Calu3 (cell line): ENCODE results near the gene L3MBTL3. TPM values are rescaled to one million over a fixed set of nuclear protein-coding genes. Genes with fewer than 3 reads are reported as not detected.

Experiments used
- BruUV-seq: library from RNA; stranded (reverse); fragments of 400-500 nt; replicated peaks from 2 replicates; lab custom pipeline; 2021; lab: Mats Ljungman, UMichigan
- CTCF ChIA-PET: fragments of 300-600 bp; sonication (Branson Sonifier 250); formaldehyde crosslinking; loops from one replicate; lab custom pipeline; 2022; ENCODE audit warnings: antibody characterized with exemption; lab: Charles Lee
- DNase-seq: peaks from one replicate; pipeline ENCODE4 v3.0.0; 2022
- H3K27ac Mint-ChIP-seq: one replicate; pipeline ENCODE4 v1.8.0; 2022; ENCODE audit warnings: mixed read lengths; ENCODE audit not compliant: unreplicated experiment
- H3K27me3 Mint-ChIP-seq: one replicate; pipeline ENCODE4 v1.8.0; 2022; ENCODE audit warnings: mixed read lengths; ENCODE audit not compliant: unreplicated experiment
- H3K36me3 Mint-ChIP-seq: one replicate; pipeline ENCODE4 v1.8.0; 2022; ENCODE audit warnings: mild to moderate bottlenecking, moderate library complexity, mixed read lengths; ENCODE audit not compliant: insufficient read depth, unreplicated experiment
- H3K4me1 Mint-ChIP-seq: one replicate; pipeline ENCODE4 v1.8.0; 2022; ENCODE audit warnings: mild to moderate bottlenecking, low read depth, mixed read lengths; ENCODE audit not compliant: unreplicated experiment
- H3K4me3 Mint-ChIP-seq: one replicate; pipeline ENCODE4 v1.8.0; 2022; ENCODE audit warnings: mild to moderate bottlenecking, low read depth, moderate library complexity, mixed read lengths; ENCODE audit not compliant: unreplicated experiment
- H3K9me3 Mint-ChIP-seq: one replicate; pipeline ENCODE4 v1.8.0; 2022; ENCODE audit warnings: low read depth, mixed read lengths; ENCODE audit not compliant: unreplicated experiment
- CTCF ChIP-seq: fragments of 200-600 bp; IDR thresholded peaks from one replicate; pipeline ENCODE4 v1.8.0; 2022; ENCODE audit warnings: antibody characterized with exemption; ENCODE audit not compliant: unreplicated experiment
- intact Hi-C: fragments of 100-400 bp; cut with micrococcal nuclease; formaldehyde crosslinking; loops from one replicate; pipeline ENCODE4 v1.10.0; 2022; ENCODE audit not compliant: unreplicated experiment
- total RNA-seq: library from RNA; stranded (reverse); gene quantifications from 2 replicates; pipeline ENCODE4 v1.2.3, GENCODE V29; 2022

L3MBTL3 gene
- total RNA-seq, 1 experiment from 2014 or later: 9.6 TPM

DNA sequence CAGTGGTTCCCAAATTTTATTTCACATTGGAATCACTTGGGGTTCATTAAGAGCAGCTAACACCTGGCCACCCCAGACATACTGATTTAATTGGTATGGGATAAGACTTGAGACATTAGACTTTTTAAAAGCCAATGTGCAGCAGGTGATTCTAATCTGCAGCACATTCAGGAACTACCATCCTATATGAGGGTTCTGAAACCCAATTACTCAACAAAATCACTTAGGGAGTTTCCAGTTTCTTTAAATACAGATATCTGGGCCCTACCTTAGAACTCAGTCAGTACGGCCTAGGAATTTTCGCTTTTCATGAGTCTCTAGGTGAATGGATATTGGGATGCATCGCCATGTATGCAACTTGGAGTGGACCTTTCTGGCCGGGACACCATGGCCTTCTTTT, 24.0 kb upstream of the L3MBTL3 start:
- H3K4me3 Mint-ChIP-seq: no peak overlapping the region
- H3K27me3 Mint-ChIP-seq: peaks cover 23% of the 10 kb centered on the region
- intact Hi-C loops: no loop called here
- DNase-seq: no peak
- no peak overlapping the region for H3K27ac Mint-ChIP-seq
- no peaks in the 10 kb centered on the region for H3K4me1 Mint-ChIP-seq
- no TSS peak for BruUV-seq
- peaks cover 2% of the 10 kb centered on the region for H3K9me3 Mint-ChIP-seq
- CTCF ChIA-PET: no interaction called here
- no peak for TF ChIP-seq CTCF
- no peaks in the 10 kb centered on the region for H3K36me3 Mint-ChIP-seq

DNA sequence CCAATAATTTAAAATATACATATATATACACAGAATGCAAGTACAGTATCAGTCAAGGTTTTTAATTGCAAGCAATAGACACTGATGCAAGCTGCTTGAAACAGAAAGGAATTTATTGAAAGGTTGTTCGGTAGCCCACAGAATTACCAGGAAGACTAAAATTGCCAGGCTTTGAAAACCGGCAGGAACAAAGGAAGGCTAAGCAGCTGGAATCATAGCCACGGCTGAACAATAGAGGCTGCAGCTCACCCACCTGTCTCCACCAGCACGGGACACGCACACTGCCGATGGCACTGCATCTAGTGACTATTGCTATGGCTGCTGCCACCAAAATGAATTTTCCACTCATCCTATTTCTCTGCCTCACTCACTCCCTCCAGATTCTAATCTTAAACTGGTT, 22.0 kb upstream of the L3MBTL3 start:
- peaks cover 2% of the 10 kb centered on the region for H3K9me3 Mint-ChIP-seq
- intact Hi-C loops: no loop called here
- CTCF ChIA-PET: no interaction called here
- DNase-seq: no peak
- BruUV-seq: no TSS peak
- H3K27me3 Mint-ChIP-seq: peaks cover 23% of the 10 kb centered on the region
- no peaks in the 10 kb centered on the region for H3K36me3 Mint-ChIP-seq
- TF ChIP-seq CTCF: no peak
- H3K27ac Mint-ChIP-seq: no peak overlapping the region
- H3K4me3 Mint-ChIP-seq: no peak overlapping the region
- no peaks in the 10 kb centered on the region for H3K4me1 Mint-ChIP-seq

GRCh38 chr6:130000526-130001421, 17.6 kb upstream of the L3MBTL3 start:
- no TSS peak for BruUV-seq
- no peak for DNase-seq
- Mint-ChIP-seq H3K4me1 (no peaks in the 10 kb centered on the region), H3K27ac (no peak overlapping the region), H3K36me3 (no peaks in the 10 kb centered on the region), H3K9me3 (peaks cover 2% of the 10 kb centered on the region), H3K4me3 (no peak overlapping the region), H3K27me3 (no peaks in the 10 kb centered on the region)
- intact Hi-C loops: no loop called here
- CTCF ChIA-PET: no interaction called here
- no peak for TF ChIP-seq CTCF

DNA sequence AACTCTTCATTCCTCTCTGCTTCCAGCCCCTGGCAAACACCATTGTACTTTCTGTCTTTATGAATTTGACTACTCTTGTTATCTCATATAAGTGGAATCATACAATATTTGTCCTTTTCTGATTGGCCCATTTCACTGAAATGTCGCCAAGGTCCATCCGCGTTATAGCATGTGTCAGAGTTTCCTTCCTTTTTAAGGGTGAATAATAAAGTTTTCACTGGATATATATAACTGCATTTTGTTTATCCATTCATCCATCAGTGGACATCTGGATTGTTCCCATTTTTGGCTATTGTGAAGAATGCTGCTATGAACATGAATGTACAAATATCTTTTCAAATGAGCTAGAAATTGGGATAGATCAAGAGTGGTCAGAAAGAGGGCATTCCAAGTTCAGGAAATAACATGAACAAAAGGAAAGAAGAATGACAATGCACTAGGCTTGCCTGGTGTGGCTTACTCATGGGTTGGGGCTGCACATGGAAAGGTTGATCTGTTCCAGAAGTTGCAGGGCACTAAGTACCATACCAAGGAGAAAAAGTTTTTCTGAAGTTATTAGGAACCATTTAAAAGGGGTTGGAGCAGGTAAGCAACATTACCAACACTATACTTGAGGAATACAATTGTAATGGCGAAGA, 10.0 kb upstream of the L3MBTL3 start:
- H3K36me3 Mint-ChIP-seq: no peaks in the 10 kb centered on the region
- no peak for DNase-seq
- no peaks in the 10 kb centered on the region for H3K9me3 Mint-ChIP-seq
- CTCF ChIA-PET: no interaction called here
- H3K27me3 Mint-ChIP-seq: no peaks in the 10 kb centered on the region
- H3K27ac Mint-ChIP-seq: no peak overlapping the region
- H3K4me1 Mint-ChIP-seq: no peaks in the 10 kb centered on the region
- no peak for TF ChIP-seq CTCF
- no peak overlapping the region for H3K4me3 Mint-ChIP-seq
- BruUV-seq: no TSS peak
- intact Hi-C loops: no loop called here
